Measurements from ENCODE around the gene PTPRN2. TPM values are rescaled to one million over a fixed set of nuclear protein-coding genes. Genes with fewer than 3 reads are reported as not detected.

PTPRN2 gene
- total RNA-seq, 2 experiments from 2014 or later, result 0.70 TPM; not detected in 1

DNA sequence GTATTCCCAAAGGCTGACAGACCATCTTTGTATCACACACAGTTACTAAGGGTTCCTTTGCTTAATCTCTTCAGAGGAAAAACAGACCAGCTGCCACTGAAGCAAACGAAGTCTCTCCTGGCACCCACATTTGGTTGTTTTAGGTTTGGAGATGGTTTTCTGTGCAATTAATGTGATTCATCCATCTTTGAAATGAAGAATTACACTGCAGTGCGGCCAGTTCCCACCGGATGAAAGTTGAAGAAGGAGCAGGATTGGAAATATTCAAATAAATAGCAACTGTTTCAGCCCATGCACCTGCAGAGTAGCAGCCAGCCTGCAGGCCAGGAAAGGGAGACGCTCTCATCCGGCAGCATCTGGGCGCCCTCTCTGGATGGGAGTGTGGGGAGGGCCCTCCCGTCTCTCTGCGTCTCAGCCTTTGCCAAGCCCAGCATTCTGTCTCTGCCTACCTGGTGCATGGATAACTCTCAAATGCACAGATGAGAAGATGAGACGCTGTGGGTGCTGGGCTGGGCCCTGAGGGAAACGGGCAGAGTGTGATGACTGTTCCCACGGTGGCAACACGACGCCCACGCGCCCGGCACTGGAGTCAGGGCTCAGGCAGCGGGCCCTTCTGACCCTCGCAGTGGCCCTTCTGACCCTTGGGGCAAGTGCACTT, 214.0 kb downstream of the PTPRN2 start:
- ChIA-PET CTCF (ENCODE audit: unreplicated experiment) (interaction anchor here (0.5 kb wide), 1 partner anchor 74 kb away, joined by 3 read pairs; no protein-coding TSS in a partner anchor), POLR2A (no interaction called here)
- Histone ChIP-seq H3K36me3 (ENCODE audit: insufficient read depth, low read length) (no peaks in the 10 kb centered on the region), H3K9me3 (ENCODE audit: low read length) (no peaks in the 10 kb centered on the region), H2AFZ (ENCODE audit: low read length) (no peak overlapping the region), H3K79me2 (ENCODE audit: insufficient read depth, low read depth, low read length) (no peaks in the 10 kb centered on the region), H3K27ac (ENCODE audit: low read depth, low read length, poor library complexity, severe bottlenecking) (no peak overlapping the region), H3K4me2 (ENCODE audit: low read length) (no peak overlapping the region), H4K20me1 (ENCODE audit: insufficient read depth, low read length) (no peaks in the 10 kb centered on the region), H3K4me3 (ENCODE audit: low read depth, low read length, poor library complexity, severe bottlenecking) (no peak overlapping the region), H3K4me1 (ENCODE audit: insufficient read depth, low read length, poor library complexity, severe bottlenecking) (no peaks in the 10 kb centered on the region), H3K9me2 (ENCODE audit: insufficient read depth, low read length) (no peaks in the 10 kb centered on the region)
- BruUV-seq (replicated peaks), result no TSS peak
- TF ChIP-seq EZH2phosphoT487 (IDR thresholded peaks at IDR 0.05; ENCODE audit: borderline replicate concordance, low read depth, low read length), result no peak
- intact Hi-C loops (cut with micrococcal nuclease; ENCODE audit: unreplicated experiment), result no loop called here
- no peak for DNase-seq (ENCODE audit: low spot score)

- intact Hi-C loops (cut with micrococcal nuclease; ENCODE audit: unreplicated experiment), result no loop called here
- no peak for TF ChIP-seq EZH2phosphoT487 (IDR thresholded peaks at IDR 0.05; ENCODE audit: borderline replicate concordance, low read depth, low read length)
- TF ChIP-seq CTCF (conservative IDR thresholded peaks at IDR 0.05; ENCODE audit: low read length), result no peak
- POLR2A ChIA-PET, result no interaction called here
- no TSS peak for BruUV-seq (replicated peaks)
- H3K4me2 ChIP-seq (ENCODE audit: low read length), result no peak overlapping the region
- H3K4me3 ChIP-seq (ENCODE audit: low read depth, low read length, poor library complexity, severe bottlenecking), result no peak overlapping the region
- H3K9me2 ChIP-seq (ENCODE audit: insufficient read depth, low read length), result no peaks in the 10 kb centered on the region
- no peak for DNase-seq (ENCODE audit: low spot score)
- H3K9me3 ChIP-seq (ENCODE audit: low read length), result no peaks in the 10 kb centered on the region
- H3K79me2 ChIP-seq (ENCODE audit: insufficient read depth, low read depth, low read length), result no peaks in the 10 kb centered on the region
- no peaks in the 10 kb centered on the region for H3K4me1 ChIP-seq (ENCODE audit: insufficient read depth, low read length, poor library complexity, severe bottlenecking)
- CTCF ChIA-PET (ENCODE audit: unreplicated experiment), result no interaction called here
- no peak overlapping the region for H3K27ac ChIP-seq (ENCODE audit: low read depth, low read length, poor library complexity, severe bottlenecking)
- no peak overlapping the region for H2AFZ ChIP-seq (ENCODE audit: low read length)
- no peaks in the 10 kb centered on the region for H4K20me1 ChIP-seq (ENCODE audit: insufficient read depth, low read length)
- H3K36me3 ChIP-seq (ENCODE audit: insufficient read depth, low read length), result no peaks in the 10 kb centered on the region
Measured at GRCh38 chr7:158372400-158373342, 215.0 kb downstream of the PTPRN2 start.

DNA sequence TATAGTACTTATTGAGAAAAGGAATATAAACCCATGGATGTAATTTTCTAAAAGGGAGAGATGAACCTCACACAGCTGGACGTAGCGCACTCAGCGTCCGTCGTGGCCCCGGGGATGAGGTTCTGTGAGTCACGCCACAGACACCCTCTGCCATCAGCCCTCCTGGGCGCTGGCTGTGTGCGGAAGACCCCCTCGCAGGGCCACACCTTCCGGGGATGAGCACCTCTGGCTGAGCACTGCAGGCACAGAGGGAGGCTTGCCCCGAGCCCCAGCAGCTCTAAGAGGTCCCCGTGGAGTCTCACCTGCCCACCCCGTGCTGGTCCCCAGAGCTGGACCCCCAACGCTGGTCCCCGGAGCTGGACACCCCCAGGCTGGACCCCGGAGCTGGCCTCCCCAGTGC, 215.8 kb downstream of the PTPRN2 start:
- no TSS peak for BruUV-seq (replicated peaks)
- CTCF ChIA-PET (ENCODE audit: unreplicated experiment), result no interaction called here
- Histone ChIP-seq H3K79me2 (ENCODE audit: insufficient read depth, low read depth, low read length) (no peaks in the 10 kb centered on the region), H3K9me3 (ENCODE audit: low read length) (no peaks in the 10 kb centered on the region), H3K9me2 (ENCODE audit: insufficient read depth, low read length) (no peaks in the 10 kb centered on the region), H3K4me2 (ENCODE audit: low read length) (no peak overlapping the region), H3K4me1 (ENCODE audit: insufficient read depth, low read length, poor library complexity, severe bottlenecking) (no peaks in the 10 kb centered on the region), H3K27ac (ENCODE audit: low read depth, low read length, poor library complexity, severe bottlenecking) (no peak overlapping the region), H3K4me3 (ENCODE audit: low read depth, low read length, poor library complexity, severe bottlenecking) (no peak overlapping the region), H4K20me1 (ENCODE audit: insufficient read depth, low read length) (no peaks in the 10 kb centered on the region), H3K36me3 (ENCODE audit: insufficient read depth, low read length) (no peaks in the 10 kb centered on the region), H2AFZ (ENCODE audit: low read length) (no peak overlapping the region)
- POLR2A ChIA-PET, result no interaction called here
- TF ChIP-seq CTCF (conservative IDR thresholded peaks at IDR 0.05; ENCODE audit: low read length) (no peak), EZH2phosphoT487 (IDR thresholded peaks at IDR 0.05; ENCODE audit: borderline replicate concordance, low read depth, low read length) (no peak)
- intact Hi-C loops (cut with micrococcal nuclease; ENCODE audit: unreplicated experiment), result no loop called here
- DNase-seq (ENCODE audit: low spot score), result no peak

All from OCI-LY7 (cell line).